ENCODE measurements around the gene LDLRAD4. TPM values are rescaled to one million over a fixed set of nuclear protein-coding genes. Genes with fewer than 3 reads are reported as not detected.

The LDLRAD4 gene
- total and polyA plus RNA-seq, 11 donors: 10.4 to 44.0 (median 29.6) TPM

DNA sequence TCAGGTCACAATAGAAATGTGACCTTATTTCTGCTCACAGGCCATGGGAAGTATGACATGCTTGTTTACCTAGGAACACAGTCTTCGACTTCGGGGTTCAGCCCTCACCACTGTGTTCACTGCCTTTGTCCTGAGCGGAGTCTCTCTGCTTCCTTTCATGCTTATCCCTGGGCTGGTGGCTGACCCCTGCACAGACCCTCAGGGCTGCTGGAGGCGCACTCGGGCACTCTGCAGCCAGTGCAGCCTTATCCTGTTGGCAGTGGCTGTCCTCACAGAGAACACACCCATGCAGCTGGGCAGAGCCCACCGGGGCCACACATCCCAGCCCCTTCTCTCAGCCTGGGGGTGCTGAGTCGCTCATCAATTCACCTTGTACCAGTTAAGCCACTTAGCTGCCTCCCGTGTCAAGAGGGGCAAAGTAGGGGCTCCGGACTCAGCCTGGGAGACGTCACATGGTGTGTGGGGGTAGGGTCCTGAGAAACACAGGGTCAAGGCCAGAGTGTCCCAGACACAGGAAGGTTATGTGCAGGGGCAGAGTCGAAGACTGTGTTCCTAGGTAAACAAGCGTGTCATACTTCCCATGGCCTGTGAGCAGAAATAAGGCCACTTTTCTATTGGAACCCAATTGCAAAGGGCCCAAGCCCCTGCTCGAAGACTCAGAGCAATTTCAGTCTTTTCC, 400.3 kb downstream of the LDLRAD4 start:
- H3K27ac ChIP-seq: no peak overlapping the region
- TF ChIP-seq, protein P1, sequence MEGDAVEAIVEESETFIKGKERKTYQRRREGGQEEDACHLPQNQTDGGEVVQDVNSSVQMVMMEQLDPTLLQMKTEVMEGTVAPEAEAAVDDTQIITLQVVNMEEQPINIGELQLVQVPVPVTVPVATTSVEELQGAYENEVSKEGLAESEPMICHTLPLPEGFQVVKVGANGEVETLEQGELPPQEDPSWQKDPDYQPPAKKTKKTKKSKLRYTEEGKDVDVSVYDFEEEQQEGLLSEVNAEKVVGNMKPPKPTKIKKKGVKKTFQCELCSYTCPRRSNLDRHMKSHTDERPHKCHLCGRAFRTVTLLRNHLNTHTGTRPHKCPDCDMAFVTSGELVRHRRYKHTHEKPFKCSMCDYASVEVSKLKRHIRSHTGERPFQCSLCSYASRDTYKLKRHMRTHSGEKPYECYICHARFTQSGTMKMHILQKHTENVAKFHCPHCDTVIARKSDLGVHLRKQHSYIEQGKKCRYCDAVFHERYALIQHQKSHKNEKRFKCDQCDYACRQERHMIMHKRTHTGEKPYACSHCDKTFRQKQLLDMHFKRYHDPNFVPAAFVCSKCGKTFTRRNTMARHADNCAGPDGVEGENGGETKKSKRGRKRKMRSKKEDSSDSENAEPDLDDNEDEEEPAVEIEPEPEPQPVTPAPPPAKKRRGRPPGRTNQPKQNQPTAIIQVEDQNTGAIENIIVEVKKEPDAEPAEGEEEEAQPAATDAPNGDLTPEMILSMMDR (IDR thresholded peaks at IDR 0.05): no peak
- no peak for TF ChIP-seq POLR2A (IDR thresholded peaks at IDR 0.05)
- no peaks in the 10 kb centered on the region for H3K9me3 ChIP-seq
- peaks cover 3 to 44% (median 23%) of the 10 kb centered on the region in 12 donors for H3K4me1 ChIP-seq
- ATAC-seq (no peak), DNase-seq (no peak)
- WGBS, 4 donors: 81 to 89% (median 85%) methylated on average over 10 to 13 of the region's 13 CpGs
- peaks cover 0 to 16% (median 0%) of the 10 kb centered on the region in 9 donors for H3K36me3 ChIP-seq
- H3K4me3 ChIP-seq: no peak overlapping the region
- intact Hi-C loops (cut with DNase I): loop anchor here in 4 of 10 donors (5.0 to 10.0 kb wide), 4 partner anchors 54 to 184 kb away; no protein-coding TSS in a partner anchor
- no peaks in the 10 kb centered on the region for H3K27me3 ChIP-seq

DNA sequence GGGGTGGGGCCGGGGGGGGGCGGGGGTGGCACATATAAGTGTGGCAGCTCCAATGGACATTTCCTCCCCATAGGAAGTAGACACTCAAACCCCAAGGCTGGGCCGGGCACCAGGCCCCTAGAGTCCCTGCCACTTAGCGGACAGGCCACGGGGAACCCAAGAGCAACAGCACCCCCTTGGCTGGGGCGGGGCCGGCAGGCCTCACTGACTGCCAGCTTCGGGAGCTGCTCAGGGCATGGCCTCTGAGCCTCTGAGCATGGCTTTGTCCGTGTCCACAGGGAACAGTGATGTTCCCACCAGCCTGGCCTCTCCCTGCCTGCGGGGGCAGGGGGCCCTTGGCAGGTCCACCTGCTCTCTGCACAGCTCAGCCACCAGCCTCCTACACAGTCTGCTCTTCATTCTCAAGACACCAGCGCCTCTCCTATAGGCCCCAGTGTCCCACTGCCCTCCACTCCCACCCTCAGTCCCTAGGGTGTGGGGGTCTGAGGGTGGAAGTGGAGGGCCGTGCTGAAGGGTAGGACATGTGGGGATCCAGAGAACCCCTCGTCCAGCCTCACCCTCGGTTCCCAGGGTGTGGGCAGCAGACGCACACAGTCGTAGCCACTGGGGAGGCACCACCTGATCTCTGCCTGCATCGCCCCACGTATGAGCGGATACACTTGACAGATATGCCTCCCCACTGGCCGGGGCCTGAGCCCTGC, 401.1 kb downstream of the LDLRAD4 start:
- ATAC-seq: no peak
- Histone ChIP-seq H3K27me3 (no peaks in the 10 kb centered on the region), H3K9me3 (no peaks in the 10 kb centered on the region), H3K36me3 (peaks cover 0 to 16% (median 0%) of the 10 kb centered on the region in 9 donors), H3K4me3 (no peak overlapping the region), H3K4me1 (peaks cover 0 to 38% (median 16%) of the 10 kb centered on the region in 12 donors), H3K27ac (no peak overlapping the region)
- WGBS, 4 donors: 90 to 100% (median 91%) methylated on average over 10 to 20 of the region's 20 CpGs
- no peak for DNase-seq
- TF ChIP-seq, protein P1 (IDR thresholded peaks at IDR 0.05): no peak
- no peak for TF ChIP-seq POLR2A (IDR thresholded peaks at IDR 0.05)
- intact Hi-C loops (cut with DNase I): loop anchor here in 6 of 10 donors (5.0 to 10.0 kb wide), 6 partner anchors 55 to 515 kb away; no protein-coding TSS in a partner anchor

DNA sequence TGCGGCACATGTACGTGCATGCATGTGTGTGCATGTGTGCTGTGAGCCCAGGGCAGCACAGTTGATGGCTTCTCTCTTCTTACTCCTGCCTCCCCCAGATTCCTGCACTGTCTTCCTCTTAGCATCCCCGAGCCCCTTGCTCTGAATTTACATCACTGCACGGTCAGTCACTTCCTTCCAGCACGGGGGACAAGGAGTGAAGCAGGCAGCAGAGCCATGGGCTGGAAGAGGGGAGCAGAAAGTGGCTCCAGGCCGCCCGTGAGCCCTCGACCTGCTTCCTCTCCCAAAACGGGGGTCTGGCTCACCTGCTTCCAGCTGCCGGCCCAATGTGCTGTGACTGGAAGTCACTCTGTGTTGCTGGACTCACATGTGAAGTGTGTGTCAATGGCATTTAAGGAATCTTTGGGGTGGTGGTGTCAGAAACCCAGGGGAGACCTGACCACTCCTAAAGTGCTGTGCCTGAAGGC, 401.7 kb downstream of the LDLRAD4 start:
- H3K36me3 ChIP-seq: peaks cover 0 to 16% (median 0%) of the 10 kb centered on the region in 9 donors
- WGBS, 4 donors: 81 to 90% (median 88%) methylated on average over 10 of the region's 10 CpGs
- peaks cover 0 to 33% (median 10%) of the 10 kb centered on the region in 12 donors for H3K4me1 ChIP-seq
- no peaks in the 10 kb centered on the region for H3K9me3 ChIP-seq
- TF ChIP-seq, protein P1 (IDR thresholded peaks at IDR 0.05): no peak
- TF ChIP-seq POLR2A (IDR thresholded peaks at IDR 0.05): no peak
- H3K27me3 ChIP-seq: no peaks in the 10 kb centered on the region
- no peak overlapping the region for H3K4me3 ChIP-seq
- intact Hi-C loops (cut with DNase I): loop anchor here in 2 of 10 donors (10.0 kb wide), 2 partner anchors 495 to 515 kb away; no protein-coding TSS in a partner anchor
- H3K27ac ChIP-seq: no peak overlapping the region
- ATAC-seq: no peak
- DNase-seq: no peak
